Measurements from ENCODE around the gene RABEP2.

- TF ChIP-seq CTCF (IDR thresholded peaks at IDR 0.05), result no peak
- TF ChIP-seq POLR2AphosphoS5 (IDR thresholded peaks at IDR 0.05), result no peak
These were observed 33.2 kb upstream of the RABEP2 start for GRCh38 chr16:28958216-28958615.
